HepG2 (cell line): ENCODE results near the gene VSIG10L2. TPM values are rescaled to one million over a fixed set of nuclear protein-coding genes. Genes with fewer than 3 reads are reported as not detected.
A peak's percentile ranks its signal among the peaks of the same experiment; 100 is the strongest.

Experiments
- ATAC-seq: fragments of 200-7000 bp; cut with Tn5 transposase; 3 replicates; pipeline ENCODE4 v1.9.1; 2020; ENCODE audit warnings: mild to moderate bottlenecking, moderate library complexity
- BruUV-seq: library from RNA; stranded (reverse); fragments of 400-500 nt; replicated peaks from 2 replicates; lab custom pipeline; 2021; lab: Mats Ljungman, UMichigan
- CTCF ChIA-PET: fragments of 300-600 bp; formaldehyde crosslinking; extraction: SDS; loops from one replicate; lab custom pipeline; 2021; ENCODE audit warnings: low total read pairs, inconsistent platforms, low intra/inter-chr PET ratio; lab: Yijun Ruan, JAX
- POLR2A ChIA-PET: fragments of 350-600 bp; sonication (Branson Sonifier 250); formaldehyde crosslinking; loops from one replicate; lab custom pipeline; 2020; ENCODE audit warnings: antibody characterized with exemption, inconsistent platforms; lab: Yijun Ruan, JAX
- DNase-seq: peaks from one replicate; pipeline ENCODE4 v3.0.0-alpha.2; 2015; ENCODE audit warnings: low spot score
- FAIRE-seq: peaks from 3 replicates; lab custom pipeline; 2011; peaks lifted over from hg19 to GRCh38; lab: Jason Lieb, UNC
- H2AFZ ChIP-seq: one replicate; pipeline ENCODE4 v1.6.1; 2011; ENCODE audit warnings: low read length, inconsistent platforms
- H3K27ac ChIP-seq: fragments of 300-600 bp; 3 replicates; pipeline ENCODE4 v1.8.0; 2011; ENCODE audit warnings: mixed run types, mild to moderate bottlenecking, mixed read lengths, low read length, inconsistent platforms; ENCODE audit not compliant: insufficient read depth; ENCODE audit errors: extremely low read length
- H3K27me3 ChIP-seq, 2 experiments: fragments of 200-600 bp in 1 of 2; 2 replicates in 1 of 2; 3 replicates in 1 of 2; pipeline versions ENCODE4 v1.6.0 to v1.8.0; 2011; ENCODE audit warnings: low read length in 2 of 2, mild to moderate bottlenecking in 2 of 2, moderate library complexity in 2 of 2, inconsistent platforms in 1 of 2; ENCODE audit not compliant: insufficient read depth in 2 of 2, control insufficient read depth in 1 of 2
- H3K36me3 ChIP-seq, 2 experiments: fragments of 200-600 bp in 1 of 2; replicated peaks in 1 of 2; 2 replicates in 1 of 2; 3 replicates in 1 of 2; pipeline versions ENCODE4 v1.5.1 to v1.8.0; 2011; ENCODE audit warnings: low read length in 2 of 2, inconsistent platforms in 1 of 2; ENCODE audit not compliant: insufficient read depth in 2 of 2, control insufficient read depth in 1 of 2
- H3K4me1 ChIP-seq: 2 replicates; pipeline ENCODE4 v1.5.1; 2012; ENCODE audit warnings: low read length, inconsistent platforms; ENCODE audit not compliant: insufficient read depth
- H3K4me2 ChIP-seq: 2 replicates; pipeline ENCODE4 v1.6.0; 2011; ENCODE audit warnings: low read depth, low read length, inconsistent platforms
- H3K4me3 ChIP-seq, 3 experiments: fragments of 200-600 bp in 1 of 3; sonication (generic), shearing (Covaris generic) in 1 of 3; replicated peaks in 1 of 3; 2 replicates each; pipeline ENCODE4 v1.5.1; 2011 to 2016; ENCODE audit warnings: low read length in 3 of 3, inconsistent platforms in 2 of 3, low read depth in 2 of 3, mild to moderate bottlenecking in 2 of 3, control low read depth in 1 of 3, mixed read lengths in 1 of 3; ENCODE audit not compliant: insufficient read depth in 1 of 3
- H3K79me2 ChIP-seq: one replicate; pipeline ENCODE4 v1.6.1; 2011; ENCODE audit warnings: low read length, inconsistent platforms; ENCODE audit not compliant: insufficient read depth
- H3K9ac ChIP-seq: 2 replicates; pipeline ENCODE4 v1.6.0; 2011; ENCODE audit warnings: mild to moderate bottlenecking, low read depth, low read length, inconsistent platforms; ENCODE audit not compliant: insufficient read depth
- H3K9me3 ChIP-seq: 2 replicates; pipeline ENCODE4 v1.5.1; 2012; ENCODE audit warnings: mild to moderate bottlenecking, low read length
- H4K20me1 ChIP-seq: 2 replicates; pipeline ENCODE4 v1.6.0; 2011; ENCODE audit warnings: inconsistent platforms, mild to moderate bottlenecking, low read length, moderate library complexity; ENCODE audit not compliant: insufficient read depth
- AGO1 ChIP-seq: fragments of 200-400 bp; formaldehyde crosslinking; IDR thresholded peaks from 2 replicates; pipeline ENCODE4 v1.6.1; 2017; ENCODE audit warnings: mild to moderate bottlenecking, low read depth, low read length, moderate library complexity; ENCODE audit not compliant: poor library complexity, severe bottlenecking
- ETV5 ChIP-seq: IDR thresholded peaks from 2 replicates; pipeline ENCODE4 v1.6.1; 2018; ENCODE audit warnings: missing biosample characterization, missing genetic modification reagents, inconsistent platforms, borderline replicate concordance
- ETV6 ChIP-seq: sonication (generic); formaldehyde crosslinking; conservative IDR thresholded peaks from 2 replicates; pipeline ENCODE4 v1.4.0; 2020; ENCODE audit warnings: missing genetic modification reagents
- HCFC1 ChIP-seq: fragments of 150-350 bp; IDR thresholded peaks from 2 replicates; pipeline ENCODE4 v1.6.1; 2014; ENCODE audit warnings: low read depth, low read length
- IKZF1 ChIP-seq: fragments of 450-650 bp; IDR thresholded peaks from 2 replicates; pipeline ENCODE4 v1.7.1; 2016
- KMT2A ChIP-seq: sonication (generic); formaldehyde crosslinking; IDR thresholded peaks from 2 replicates; pipeline ENCODE4 v1.4.0; 2020; ENCODE audit warnings: missing genetic modification reagents
- MEIS1 ChIP-seq: sonication (generic); formaldehyde crosslinking; IDR thresholded peaks from 2 replicates; pipeline ENCODE4 v1.9.0; 2021; ENCODE audit warnings: mild to moderate bottlenecking, missing genetic modification reagents, moderate library complexity, borderline replicate concordance
- NFYC ChIP-seq: IDR thresholded peaks from 2 replicates; pipeline ENCODE4 v1.6.1; 2016; ENCODE audit warnings: missing genetic modification reagents, missing compliant biosample characterization
- NR3C1 ChIP-seq: sonication (generic); formaldehyde crosslinking; IDR thresholded peaks from 2 replicates; pipeline ENCODE4 v1.4.0; 2020; ENCODE audit warnings: missing genetic modification reagents
- ONECUT2 ChIP-seq: sonication (generic); formaldehyde crosslinking; IDR thresholded peaks from 2 replicates; pipeline ENCODE4 v1.4.0; 2020; ENCODE audit warnings: missing genetic modification reagents
- TCF12 ChIP-seq, 2 experiments: fragments of 450-650 bp in 1 of 2; sonication (generic) in 1 of 2; formaldehyde crosslinking in 1 of 2; IDR thresholded peaks; 2 replicates each; pipeline versions ENCODE4 v1.6.1 to v1.8.0; 2017 to 2022; ENCODE audit warnings: antibody characterized with exemption in 1 of 2, mild to moderate bottlenecking in 1 of 2, missing genetic modification reagents in 1 of 2, moderate library complexity in 1 of 2
- TERF1 ChIP-seq: sonication (generic); formaldehyde crosslinking; IDR thresholded peaks from 2 replicates; pipeline ENCODE4 v1.8.0; 2022; ENCODE audit warnings: mild to moderate bottlenecking, missing genetic modification reagents, moderate library complexity
- TFAP4 ChIP-seq: sonication (generic); IDR thresholded peaks from 2 replicates; pipeline ENCODE4 v1.6.1; 2016; ENCODE audit warnings: low read depth, borderline replicate concordance
- ZC3H4 ChIP-seq: sonication (generic); formaldehyde crosslinking; IDR thresholded peaks from 2 replicates; pipeline ENCODE4 v1.4.0; 2020; ENCODE audit warnings: missing genetic modification reagents, borderline replicate concordance
- ZNF331 ChIP-seq: sonication (generic); formaldehyde crosslinking; IDR thresholded peaks from 2 replicates; pipeline ENCODE4 v1.4.0; 2020; ENCODE audit warnings: missing genetic modification reagents
- ZNF451 ChIP-seq: sonication (generic); formaldehyde crosslinking; IDR thresholded peaks from 2 replicates; pipeline ENCODE4 v1.5.0; 2020; ENCODE audit warnings: mild to moderate bottlenecking, missing genetic modification reagents
- ZNF496 ChIP-seq: sonication (generic); formaldehyde crosslinking; IDR thresholded peaks from 2 replicates; pipeline ENCODE4 v1.8.1; 2023; ENCODE audit warnings: mild to moderate bottlenecking, moderate library complexity, missing genetic modification reagents; ENCODE audit not compliant: insufficient replicate concordance
- ZNF616 ChIP-seq: sonication (generic); formaldehyde crosslinking; IDR thresholded peaks from 2 replicates; pipeline ENCODE4 v1.5.0; 2020; ENCODE audit warnings: low read depth, mild to moderate bottlenecking, missing genetic modification reagents
- ZNF740 ChIP-seq: sonication (generic); formaldehyde crosslinking; IDR thresholded peaks from 2 replicates; pipeline ENCODE4 v1.4.0; 2020; ENCODE audit warnings: missing genetic modification reagents
- ZZZ3 ChIP-seq: sonication (generic); formaldehyde crosslinking; IDR thresholded peaks from 2 replicates; pipeline ENCODE4 v1.4.0; 2020; ENCODE audit warnings: missing genetic modification reagents, mild to moderate bottlenecking, borderline replicate concordance
- WGBS: methylation state at CpG from one replicate; pipeline ENCODE4 v1.1.6; 2017; ENCODE audit warnings: low lambda C conversion rate; 5-methylcytosine and 5-hydroxymethylcytosine counted together
- in situ Hi-C: cut with HindIII; loops from 2 replicates; pipeline ENCODE4 v1.10.0; 2017; ENCODE audit warnings: low pct_unique_long_range_greater_than_20kb; ENCODE audit not compliant: extremely low pct_ligation_motif_present
- intact Hi-C: fragments of 100-400 bp; cut with micrococcal nuclease; formaldehyde crosslinking; loops from one replicate; pipeline ENCODE4 v1.10.0; 2022; ENCODE audit not compliant: unreplicated experiment
- polyA plus RNA-seq, 8 experiments: library from polyadenylated mRNA; depleted of rRNA in 3 of 8; stranded (reverse) in 7 of 8; unstranded in 1 of 8; fragments of >200 nt; fragmentation: Illumina TruSeq in 4 of 8; extraction: Trizol in 4 of 8; gene quantifications; 2 replicates each; pipeline versions ENCODE4 v1.2.1 to v1.2.3, GENCODE V29; 2011 to 2016; ENCODE audit warnings: low read depth in 4 of 8, missing spikeins in 1 of 8, mixed read lengths in 1 of 8; ENCODE audit not compliant: insufficient read depth in 1 of 8
- total RNA-seq, 5 experiments: library from RNA; depleted of rRNA; stranded (reverse); fragments of >200 nt; fragmentation: Illumina TruSeq; extraction: Trizol; gene quantifications; 2 replicates each; pipeline ENCODE4 v1.2.3, GENCODE V29; 2016; ENCODE audit warnings: low read depth in 1 of 5

Gene VSIG10L2
- total and polyA plus RNA-seq, 2 of the 13 experiments (the other 11 are each of a cell fraction or from before 2014, with no cell fraction given): 0.21 TPM; not detected in 1

GRCh38 chr11:125925247-125925740, 20.6 kb upstream of the VSIG10L2 start:
- Histone ChIP-seq H2AFZ (no peak overlapping the region), H3K9ac (no peak overlapping the region), H3K27ac (peak overlapping the region; percentile 45), H3K36me3 (no peaks in the 10 kb centered on the region), H3K4me2 (peak overlapping the region; percentile 67), H3K4me3 (peak overlapping the region; percentile 7 to 36 (median 15); a peak in 3 of 6 replicates), H4K20me1 (no peaks in the 10 kb centered on the region), H3K79me2 (no peaks in the 10 kb centered on the region), H3K27me3 (no peaks in the 10 kb centered on the region), H3K4me1 (peaks cover 66% of the 10 kb centered on the region), H3K9me3 (no peaks in the 10 kb centered on the region)
- ATAC-seq (peak; percentile 90), DNase-seq (peak; percentile 79), FAIRE-seq (peak; percentile 80)
- CTCF ChIA-PET: no interaction called here
- POLR2A ChIA-PET: interaction anchor here (0.9 to 1.8 kb wide), 6 partner anchors 38 to 379 kb away, joined by 3 to 8 read pairs (median 4); partner anchors contain the start of genes DCPS and HYLS1
- 2% methylated on average over 6 of the region's 6 CpGs for WGBS
- intact Hi-C loops: loop anchor here (2.0 kb wide), 1 partner anchor 18 kb away; no protein-coding TSS in a partner anchor
- BruUV-seq: no TSS peak
- in situ Hi-C loops: no loop called here
- TF ChIP-seq ZC3H4 (CRISPR knock-in tag) (no peak), AGO1 (no peak), KMT2A (CRISPR knock-in tag) (0 out of 2 replicates have a peak, but pooled peaks have one; percentile 37), TFAP4 (peak; percentile 58; the same call in 1 of the 2 replicates), NR3C1 (no peak), MEIS1 (CRISPR knock-in tag) (no peak), ZZZ3 (CRISPR knock-in tag) (no peak), ZNF331 (no peak; the same call in 1 of the 2 replicates), ETV5 (CRISPR knock-in tag) (peak; percentile 60; the same call in 1 of the 2 replicates), ETV6 (no peak), IKZF1 (no peak), ZNF496 (CRISPR knock-in tag) (no peak), HCFC1 (no peak), ZNF740 (CRISPR knock-in tag) (no peak), TERF1 (CRISPR knock-in tag) (no peak), ZNF451 (CRISPR knock-in tag) (peak; percentile 29; the same call in 1 of the 2 replicates), ZNF616 (no peak), TCF12 (IDR thresholded peaks at IDR 0.05) (no peak), TCF12 (CRISPR knock-in tag; IDR thresholded peaks at IDR 0.05) (no peak), ONECUT2 (CRISPR knock-in tag) (no peak), NFYC (no peak)
